Measurements from ENCODE around the gene SORCS3.

Gene SORCS3

GRCh38 chr10:104844073-104844472, 203.0 kb downstream of the SORCS3 start:
- ChIA-PET POLR2A (ENCODE audit: low non-redundant PET) (no interaction called here), CTCF (no interaction called here)
- no peak for TF ChIP-seq CTCF (conservative IDR thresholded peaks at IDR 0.05; ENCODE audit: low read depth)
- DNase-seq (ENCODE audit: low spot score) = no peak
- H3K27ac ChIP-seq = no peak overlapping the region

GRCh38 chr10:104850023-104850422, 208.9 kb downstream of the SORCS3 start:
- ChIA-PET CTCF (no interaction called here), POLR2A (ENCODE audit: low non-redundant PET) (no interaction called here)
- TF ChIP-seq CTCF (conservative IDR thresholded peaks at IDR 0.05; ENCODE audit: low read depth) = no peak
- H3K27ac ChIP-seq = no peak overlapping the region
- no peak for DNase-seq (ENCODE audit: low spot score)

- H3K27ac ChIP-seq = no peak overlapping the region
- ChIA-PET POLR2A (ENCODE audit: low non-redundant PET) (no interaction called here), CTCF (no interaction called here)
- no peak for DNase-seq (ENCODE audit: low spot score)
- TF ChIP-seq CTCF (conservative IDR thresholded peaks at IDR 0.05; ENCODE audit: low read depth) = no peak
Observed at GRCh38 chr10:104867966-104868598, 227.0 kb downstream of the SORCS3 start.

GRCh38 chr10:104872691-104873090, 231.6 kb downstream of the SORCS3 start:
- CTCF ChIA-PET = no interaction called here

GRCh38 chr10:104873161-104873560, 232.1 kb downstream of the SORCS3 start:
- no peak overlapping the region for H3K27ac ChIP-seq
- DNase-seq (ENCODE audit: low spot score) = no peak
- POLR2A ChIA-PET (ENCODE audit: low non-redundant PET) = no interaction called here
- CTCF ChIA-PET = interaction anchor here (0.5 kb wide), 1 partner anchor 157 kb away, joined by 3 read pairs; no protein-coding TSS in a partner anchor
- TF ChIP-seq CTCF (conservative IDR thresholded peaks at IDR 0.05; ENCODE audit: low read depth) = no peak

More at GRCh38 chr10:104872691-104873090, 231.6 kb downstream of the SORCS3 start:
- POLR2A ChIA-PET (ENCODE audit: low non-redundant PET) = no interaction called here
- no peak for DNase-seq (ENCODE audit: low spot score)
- H3K27ac ChIP-seq = no peak overlapping the region
- no peak for TF ChIP-seq CTCF (conservative IDR thresholded peaks at IDR 0.05; ENCODE audit: low read depth)

- DNase-seq (ENCODE audit: low spot score) = no peak
- no peak for TF ChIP-seq CTCF (conservative IDR thresholded peaks at IDR 0.05; ENCODE audit: low read depth)
- ChIA-PET POLR2A (ENCODE audit: low non-redundant PET) (no interaction called here), CTCF (no interaction called here)
- no peak overlapping the region for H3K27ac ChIP-seq
Observed at GRCh38 chr10:104875561-104875960, 234.5 kb downstream of the SORCS3 start.

Measured in RWPE1 (cell line).